HG03095 (cell line): ENCODE results near the gene OTUD5.

Experiments used
- ATAC-seq: cut with Tn5 transposase; IDR thresholded peaks from one replicate; pipeline ENCODE4 v1.9.1; 2021; ENCODE audit warnings: moderate library complexity; ENCODE audit not compliant: unreplicated experiment

OTUD5 gene

GRCh38 chrX:48938721-48939425, 18.5 kb downstream of the OTUD5 start:
- peak; percentile 47 for ATAC-seq

GRCh38 chrX:48937054-48937907, 20.1 kb downstream of the OTUD5 start:
- peak; percentile 62 for ATAC-seq

- ATAC-seq: peak; percentile 0
These were observed 20.9 kb downstream of the OTUD5 start for GRCh38 chrX:48936429-48937053.

GRCh38 chrX:48935301-48935670, 22.1 kb downstream of the OTUD5 start:
- ATAC-seq: no peak

GRCh38 chrX:48934581-48935300, 22.7 kb downstream of the OTUD5 start:
- no peak for ATAC-seq

- ATAC-seq: no peak
These were observed 23.6 kb downstream of the OTUD5 start for GRCh38 chrX:48933757-48934156.

GRCh38 chrX:48927736-48928382, 29.5 kb downstream of the OTUD5 start:
- ATAC-seq: no peak

- no peak for ATAC-seq
These were observed 30.3 kb downstream of the OTUD5 start for GRCh38 chrX:48927123-48927522.

- ATAC-seq: no peak
These were observed 33.1 kb downstream of the OTUD5 start for GRCh38 chrX:48924270-48924669.

- no peak for ATAC-seq
These were observed 33.6 kb downstream of the OTUD5 start for GRCh38 chrX:48923771-48924170.

- ATAC-seq: no peak
These were observed 36.7 kb downstream of the OTUD5 start for GRCh38 chrX:48920718-48921104.

- ATAC-seq: no peak
These were observed 37.3 kb downstream of the OTUD5 start for GRCh38 chrX:48919947-48920717.

- peak; percentile 18 for ATAC-seq
These were observed 38.0 kb downstream of the OTUD5 start for GRCh38 chrX:48919360-48919841.

- ATAC-seq: peak; percentile 77
These were observed 38.6 kb downstream of the OTUD5 start, which contains the start of gene PIM2 for GRCh38 chrX:48918643-48919340. TSS of gene PIM2 (minus strand) at chrX:48919024. CDS start at chrX:48918834, 190 bp downstream.

GRCh38 chrX:48918301-48918642, 39.1 kb downstream of the OTUD5 start:
- no peak for ATAC-seq

GRCh38 chrX:48917139-48918001, 40.0 kb downstream of the OTUD5 start:
- ATAC-seq: no peak

- ATAC-seq: no peak
These were observed 42.6 kb downstream of the OTUD5 start for GRCh38 chrX:48914593-48915493.
